SK-N-SH treated with all-trans-retinoic acid at 6 μM for 48 hours (cell line): ENCODE results near the gene XPO5.

Experiments
- ATAC-seq: fragments of 200-7000 bp; cut with Tn5 transposase; 3 replicates; pipeline ENCODE4 v1.9.1; 2020; ENCODE audit warnings: mild to moderate bottlenecking, moderate library complexity
- ARNTL ChIP-seq: fragments of 450-650 bp; formaldehyde crosslinking; IDR thresholded peaks from 2 replicates; pipeline ENCODE4 v1.5.0; 2020; ENCODE audit warnings: low read depth, mild to moderate bottlenecking, moderate library complexity, borderline replicate concordance
- BACH2 ChIP-seq: fragments of 250-450 bp; sonication (Bioruptor Pico); IDR thresholded peaks from 2 replicates; pipeline ENCODE4 v1.9.0; 2021; ENCODE audit warnings: mild to moderate bottlenecking, borderline replicate concordance
- CSDC2 ChIP-seq: fragments of 250-450 bp; sonication (Bioruptor Pico); IDR thresholded peaks from 2 replicates; pipeline ENCODE4 v1.5.0; 2020; ENCODE audit warnings: mild to moderate bottlenecking, moderate library complexity
- CSRNP3 ChIP-seq: fragments of 250-450 bp; sonication (Bioruptor Pico); IDR thresholded peaks from 2 replicates; pipeline ENCODE4 v1.5.1; 2021; ENCODE audit warnings: mild to moderate bottlenecking, moderate library complexity
- ESRRG ChIP-seq: fragments of 250-450 bp; sonication (Bioruptor Pico); IDR thresholded peaks from 2 replicates; pipeline ENCODE4 v1.6.1; 2021; ENCODE audit warnings: mild to moderate bottlenecking
- GLIS3 ChIP-seq: fragments of 250-450 bp; sonication (Bioruptor Pico); IDR thresholded peaks from 2 replicates; pipeline ENCODE4 v1.5.0; 2020; ENCODE audit warnings: mild to moderate bottlenecking, moderate library complexity
- ISL1 ChIP-seq: fragments of 250-450 bp; sonication (Bioruptor Pico); IDR thresholded peaks from 2 replicates; pipeline ENCODE4 v2.1.2; 2022; ENCODE audit warnings: mild to moderate bottlenecking, moderate library complexity
- OSR1 ChIP-seq: fragments of 250-450 bp; sonication (Bioruptor Pico); IDR thresholded peaks from 2 replicates; pipeline ENCODE4 v1.8.0; 2022; ENCODE audit warnings: moderate library complexity, mild to moderate bottlenecking, inconsistent platforms
- PATZ1 ChIP-seq: fragments of 250-450 bp; sonication (Bioruptor Pico); IDR thresholded peaks from 2 replicates; pipeline ENCODE4 v1.8.0; 2020; ENCODE audit warnings: mild to moderate bottlenecking, moderate library complexity, borderline replicate concordance
- PPARA ChIP-seq: fragments of 250-450 bp; sonication (Bioruptor Pico); IDR thresholded peaks from 2 replicates; pipeline ENCODE4 v1.5.0; 2020; ENCODE audit warnings: mild to moderate bottlenecking, borderline replicate concordance
- RARB ChIP-seq: fragments of 250-450 bp; sonication (Bioruptor Pico); IDR thresholded peaks from 2 replicates; pipeline ENCODE4 v1.8.0; 2021; ENCODE audit warnings: mild to moderate bottlenecking, moderate library complexity
- SNAI2 ChIP-seq: fragments of 250-450 bp; sonication (Bioruptor Pico); IDR thresholded peaks from 2 replicates; pipeline ENCODE4 v1.5.0; 2020; ENCODE audit warnings: mild to moderate bottlenecking, moderate library complexity
- TCF4 ChIP-seq: fragments of 250-450 bp; sonication (Bioruptor Pico); IDR thresholded peaks from 2 replicates; pipeline ENCODE4 v1.8.0; 2021; ENCODE audit warnings: mild to moderate bottlenecking, moderate library complexity, borderline replicate concordance
- TOX ChIP-seq: fragments of 250-450 bp; sonication (Bioruptor Pico); IDR thresholded peaks from 2 replicates; pipeline ENCODE4 v1.8.0; 2021; ENCODE audit warnings: mild to moderate bottlenecking, moderate library complexity, borderline replicate concordance
- ZC3H10 ChIP-seq: fragments of 250-450 bp; sonication (Bioruptor Pico); IDR thresholded peaks from 2 replicates; pipeline ENCODE4 v1.5.1; 2021; ENCODE audit warnings: mild to moderate bottlenecking, moderate library complexity
- ZFP3 ChIP-seq: fragments of 250-450 bp; sonication (Bioruptor Pico); IDR thresholded peaks from 2 replicates; pipeline ENCODE4 v1.5.0; 2020; ENCODE audit warnings: mild to moderate bottlenecking, moderate library complexity
- ZFP30 ChIP-seq: fragments of 450-650 bp; formaldehyde crosslinking; IDR thresholded peaks from 2 replicates; pipeline ENCODE4 v1.5.0; 2022; ENCODE audit warnings: mild to moderate bottlenecking, moderate library complexity
- ZNF565 ChIP-seq: fragments of 450-650 bp; formaldehyde crosslinking; conservative IDR thresholded peaks from 2 replicates; pipeline ENCODE4 v1.5.0; 2020; ENCODE audit warnings: low read depth, mild to moderate bottlenecking, moderate library complexity
- ZNF8 ChIP-seq: fragments of 450-650 bp; formaldehyde crosslinking; IDR thresholded peaks from 2 replicates; pipeline ENCODE4 v1.5.0; 2020; ENCODE audit warnings: mild to moderate bottlenecking, moderate library complexity
- TF ChIP-seq, protein P1 (sequence below): fragments of 250-450 bp; sonication (Bioruptor Pico); IDR thresholded peaks from 2 replicates; pipeline ENCODE4 v1.8.0; 2021; ENCODE audit warnings: low read depth, mild to moderate bottlenecking, moderate library complexity, borderline replicate concordance
- TF ChIP-seq, protein P2 (sequence below): fragments of 250-450 bp; sonication (Bioruptor Pico); IDR thresholded peaks from 2 replicates; pipeline ENCODE4 v1.5.1; 2020; ENCODE audit warnings: low read depth, mild to moderate bottlenecking, moderate library complexity
- TF ChIP-seq, protein P3 (sequence below): fragments of 250-450 bp; sonication (Bioruptor Pico); IDR thresholded peaks from 2 replicates; pipeline ENCODE4 v1.5.0; 2020; ENCODE audit warnings: mild to moderate bottlenecking, moderate library complexity

Gene XPO5

GRCh38 chr6:43608310-43608763, 32.5 kb upstream of the XPO5 start:
- TF ChIP-seq OSR1 (CRISPR knock-in tag) (no peak), TCF4 (CRISPR knock-in tag) (no peak), CSRNP3 (CRISPR knock-in tag) (no peak), ZFP30 (CRISPR knock-in tag) (no peak), GLIS3 (CRISPR knock-in tag) (no peak), SNAI2 (no peak), ARNTL (no peak), PATZ1 (no peak), RARB (no peak), ESRRG (CRISPR knock-in tag) (no peak), ISL1 (CRISPR knock-in tag) (no peak), BACH2 (CRISPR knock-in tag) (no peak), ZFP3 (CRISPR knock-in tag) (no peak), ZNF565 (CRISPR knock-in tag) (no peak)
- TF ChIP-seq, protein P1, sequence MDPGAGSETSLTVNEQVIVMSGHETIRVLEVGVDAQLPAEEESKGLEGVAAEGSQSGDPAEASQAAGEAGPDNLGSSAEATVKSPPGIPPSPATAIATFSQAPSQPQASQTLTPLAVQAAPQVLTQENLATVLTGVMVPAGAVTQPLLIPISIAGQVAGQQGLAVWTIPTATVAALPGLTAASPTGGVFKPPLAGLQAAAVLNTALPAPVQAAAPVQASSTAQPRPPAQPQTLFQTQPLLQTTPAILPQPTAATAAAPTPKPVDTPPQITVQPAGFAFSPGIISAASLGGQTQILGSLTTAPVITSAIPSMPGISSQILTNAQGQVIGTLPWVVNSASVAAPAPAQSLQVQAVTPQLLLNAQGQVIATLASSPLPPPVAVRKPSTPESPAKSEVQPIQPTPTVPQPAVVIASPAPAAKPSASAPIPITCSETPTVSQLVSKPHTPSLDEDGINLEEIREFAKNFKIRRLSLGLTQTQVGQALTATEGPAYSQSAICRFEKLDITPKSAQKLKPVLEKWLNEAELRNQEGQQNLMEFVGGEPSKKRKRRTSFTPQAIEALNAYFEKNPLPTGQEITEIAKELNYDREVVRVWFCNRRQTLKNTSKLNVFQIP (CRISPR knock-in tag), result no peak
- TF ChIP-seq, protein P2, sequence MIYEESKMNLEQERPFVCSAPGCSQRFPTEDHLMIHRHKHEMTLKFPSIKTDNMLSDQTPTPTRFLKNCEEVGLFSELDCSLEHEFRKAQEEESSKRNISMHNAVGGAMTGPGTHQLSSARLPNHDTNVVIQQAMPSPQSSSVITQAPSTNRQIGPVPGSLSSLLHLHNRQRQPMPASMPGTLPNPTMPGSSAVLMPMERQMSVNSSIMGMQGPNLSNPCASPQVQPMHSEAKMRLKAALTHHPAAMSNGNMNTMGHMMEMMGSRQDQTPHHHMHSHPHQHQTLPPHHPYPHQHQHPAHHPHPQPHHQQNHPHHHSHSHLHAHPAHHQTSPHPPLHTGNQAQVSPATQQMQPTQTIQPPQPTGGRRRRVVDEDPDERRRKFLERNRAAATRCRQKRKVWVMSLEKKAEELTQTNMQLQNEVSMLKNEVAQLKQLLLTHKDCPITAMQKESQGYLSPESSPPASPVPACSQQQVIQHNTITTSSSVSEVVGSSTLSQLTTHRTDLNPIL, result no peak
- TF ChIP-seq, protein P3, sequence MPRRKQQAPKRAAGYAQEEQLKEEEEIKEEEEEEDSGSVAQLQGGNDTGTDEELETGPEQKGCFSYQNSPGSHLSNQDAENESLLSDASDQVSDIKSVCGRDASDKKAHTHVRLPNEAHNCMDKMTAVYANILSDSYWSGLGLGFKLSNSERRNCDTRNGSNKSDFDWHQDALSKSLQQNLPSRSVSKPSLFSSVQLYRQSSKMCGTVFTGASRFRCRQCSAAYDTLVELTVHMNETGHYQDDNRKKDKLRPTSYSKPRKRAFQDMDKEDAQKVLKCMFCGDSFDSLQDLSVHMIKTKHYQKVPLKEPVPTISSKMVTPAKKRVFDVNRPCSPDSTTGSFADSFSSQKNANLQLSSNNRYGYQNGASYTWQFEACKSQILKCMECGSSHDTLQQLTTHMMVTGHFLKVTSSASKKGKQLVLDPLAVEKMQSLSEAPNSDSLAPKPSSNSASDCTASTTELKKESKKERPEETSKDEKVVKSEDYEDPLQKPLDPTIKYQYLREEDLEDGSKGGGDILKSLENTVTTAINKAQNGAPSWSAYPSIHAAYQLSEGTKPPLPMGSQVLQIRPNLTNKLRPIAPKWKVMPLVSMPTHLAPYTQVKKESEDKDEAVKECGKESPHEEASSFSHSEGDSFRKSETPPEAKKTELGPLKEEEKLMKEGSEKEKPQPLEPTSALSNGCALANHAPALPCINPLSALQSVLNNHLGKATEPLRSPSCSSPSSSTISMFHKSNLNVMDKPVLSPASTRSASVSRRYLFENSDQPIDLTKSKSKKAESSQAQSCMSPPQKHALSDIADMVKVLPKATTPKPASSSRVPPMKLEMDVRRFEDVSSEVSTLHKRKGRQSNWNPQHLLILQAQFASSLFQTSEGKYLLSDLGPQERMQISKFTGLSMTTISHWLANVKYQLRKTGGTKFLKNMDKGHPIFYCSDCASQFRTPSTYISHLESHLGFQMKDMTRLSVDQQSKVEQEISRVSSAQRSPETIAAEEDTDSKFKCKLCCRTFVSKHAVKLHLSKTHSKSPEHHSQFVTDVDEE (CRISPR knock-in tag), result no peak
- ATAC-seq, result peak; percentile 87

DNA sequence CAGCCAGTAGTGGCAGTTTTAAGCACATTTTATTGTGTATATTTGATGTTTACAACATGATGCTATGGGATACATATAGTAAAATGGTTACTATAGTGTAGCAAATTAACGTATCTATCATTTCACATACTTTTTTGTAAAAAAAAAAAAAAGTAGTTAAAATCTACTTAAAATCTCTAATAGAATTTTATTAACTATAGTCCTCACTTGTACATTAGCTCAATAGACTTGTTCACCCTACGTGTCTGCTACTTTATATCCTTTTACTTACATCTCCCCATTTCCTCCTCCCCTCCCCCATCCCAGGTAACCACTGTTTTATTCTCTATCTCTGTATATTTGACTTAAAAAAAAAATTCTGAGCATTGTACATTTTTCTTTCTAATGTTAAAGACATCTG, 30.2 kb upstream of the XPO5 start:
- ATAC-seq, result no peak
- TF ChIP-seq ARNTL (no peak), TOX (CRISPR knock-in tag) (no peak), BACH2 (CRISPR knock-in tag) (no peak), PPARA (CRISPR knock-in tag) (no peak), ISL1 (CRISPR knock-in tag) (no peak), CSDC2 (no peak), ZFP3 (CRISPR knock-in tag) (no peak), TCF4 (CRISPR knock-in tag) (no peak), CSRNP3 (CRISPR knock-in tag) (no peak), PATZ1 (no peak), ZNF8 (CRISPR knock-in tag) (no peak), ZFP30 (CRISPR knock-in tag) (no peak), ZC3H10 (CRISPR knock-in tag) (no peak), OSR1 (CRISPR knock-in tag) (no peak)
- TF ChIP-seq, protein P1 (CRISPR knock-in tag), result no peak
- TF ChIP-seq, protein P3 (CRISPR knock-in tag), result no peak
